Coronary artery (tissue), 2 donors: ENCODE results near the gene CASKIN2.
A peak's percentile ranks its signal among the peaks of the same experiment; 100 is the strongest.
"Not testable (repeated sequence)": the region's sequence is repeated elsewhere in the genome, so short reads cannot be mapped to it uniquely, and the experiment has no call there.

ENCODE experiments used
- DNase-seq: peaks from one replicate; pipeline ENCODE4 v3.0.0-alpha.2; 2017; ENCODE audit warnings: low spot score
- H3K27ac ChIP-seq, 2 donors: fragments of 200-600 bp; sonication (generic); one replicate each; pipeline ENCODE4 v1.5.1; 2016 to 2019
- H3K4me3 ChIP-seq: fragments of 200-600 bp; sonication (generic); 2 replicates; pipeline ENCODE4 v1.5.1; 2016; ENCODE audit warnings: mild to moderate bottlenecking, moderate library complexity
- CTCF ChIP-seq: fragments of 200-600 bp; sonication (generic); IDR thresholded peaks from one replicate; pipeline ENCODE4 v1.5.1; 2019; ENCODE audit warnings: antibody characterized with exemption

CASKIN2 gene

GRCh38 chr17:75480281-75480680 lies 35.1 kb downstream of the CASKIN2 start:
- no peak overlapping the region for H3K4me3 ChIP-seq
- no peak overlapping the region for H3K27ac ChIP-seq
- no peak for DNase-seq
- no peak for TF ChIP-seq CTCF

GRCh38 chr17:75478508-75478907 lies 36.8 kb downstream of the CASKIN2 start:
- no peak for DNase-seq
- TF ChIP-seq CTCF, result no peak
- Histone ChIP-seq H3K27ac (no peak overlapping the region), H3K4me3 (no peak overlapping the region)

- H3K4me3 ChIP-seq, DNase-seq: not testable (repeated sequence)
- H3K27ac ChIP-seq, result peak overlapping the region; percentile 66 to 87
Observed at GRCh38 chr17:75477490-75477862, 37.9 kb downstream of the CASKIN2 start.

GRCh38 chr17:75476752-75477489 lies 38.4 kb downstream of the CASKIN2 start:
- Histone ChIP-seq H3K27ac (peak overlapping the region; percentile 66 to 87), H3K4me3 (peak overlapping the region; percentile 47)
- TF ChIP-seq CTCF, result no peak
- no peak for DNase-seq

- H3K4me3 ChIP-seq, result peak overlapping the region; percentile 47
- peak overlapping the region; percentile 66 to 87 for H3K27ac ChIP-seq
- no peak for DNase-seq
- no peak for TF ChIP-seq CTCF
Observed at GRCh38 chr17:75476271-75476671, 39.1 kb downstream of the CASKIN2 start.

- DNase-seq, result no peak
- Histone ChIP-seq H3K27ac (peak overlapping the region; percentile 66 to 87), H3K4me3 (peak overlapping the region; percentile 47)
- no peak for TF ChIP-seq CTCF
Observed at GRCh38 chr17:75475851-75476250, 39.5 kb downstream of the CASKIN2 start.

- DNase-seq, result no peak
- TF ChIP-seq CTCF, result no peak
- Histone ChIP-seq H3K27ac (peak overlapping the region; percentile 66 to 87), H3K4me3 (peak overlapping the region; percentile 47)
Observed at GRCh38 chr17:75475144-75475835, 40.0 kb downstream of the CASKIN2 start.
